NCI-H2029 treated with DMSO at 0.1 percent for 48 hours (cell line): ENCODE results near the gene HADH.
"Not testable (repeated sequence)": the region's sequence is repeated elsewhere in the genome, so short reads cannot be mapped to it uniquely, and the experiment has no call there.

ENCODE experiments used
- DNase-seq: peaks from one replicate; lab custom pipeline; 2025; lab: John Stamatoyannopoulos, UW

Gene HADH

GRCh38 chr4:107989537-107990386, at the start of gene HADH:
TSS of gene HADH (plus strand) at chr4:107989889. CDS start at chr4:107989933, 44 bp downstream.
- peak; percentile 59 for DNase-seq

GRCh38 chr4:107945809-107946208, 43.9 kb upstream of the HADH start:
- no peak for DNase-seq

- no peak for DNase-seq
Measured at GRCh38 chr4:107950746-107951540, 38.7 kb upstream of the HADH start.

- DNase-seq = no peak
Measured at GRCh38 chr4:107951551-107951950, 38.1 kb upstream of the HADH start.

- DNase-seq = no peak
Measured at GRCh38 chr4:107956011-107956410, 33.7 kb upstream of the HADH start.

GRCh38 chr4:107966903-107967302, 22.8 kb upstream of the HADH start:
- no peak for DNase-seq

- DNase-seq = not testable (repeated sequence)
Measured at GRCh38 chr4:107967519-107967918, 22.2 kb upstream of the HADH start.

GRCh38 chr4:107967921-107968320, 21.8 kb upstream of the HADH start:
- DNase-seq = not testable (repeated sequence)

- no peak for DNase-seq
Measured at GRCh38 chr4:107970063-107970798, 19.5 kb upstream of the HADH start.

- no peak for DNase-seq
Measured at GRCh38 chr4:107972605-107973004, 17.1 kb upstream of the HADH start.

GRCh38 chr4:107974523-107974922, 15.2 kb upstream of the HADH start:
- DNase-seq = no peak

GRCh38 chr4:107977482-107977881, 12.2 kb upstream of the HADH start:
- no peak for DNase-seq

GRCh38 chr4:107977966-107978705, 11.6 kb upstream of the HADH start:
- DNase-seq = no peak

GRCh38 chr4:107978716-107979451, 10.8 kb upstream of the HADH start:
- no peak for DNase-seq

GRCh38 chr4:107987916-107988762, 1.6 kb upstream of the HADH start:
- no peak for DNase-seq

GRCh38 chr4:107988763-107989035, 990 bp upstream of the HADH start:
- peak; percentile 28 for DNase-seq

- peak; percentile 5 for DNase-seq
Measured at GRCh38 chr4:107989162-107989536, 540 bp upstream of the HADH start.

- DNase-seq = no peak
Measured at GRCh38 chr4:107991945-107992630, 2.4 kb downstream of the HADH start.

- DNase-seq = no peak
Measured at GRCh38 chr4:107993969-107994368, 4.3 kb downstream of the HADH start.

- DNase-seq = no peak
Measured at GRCh38 chr4:107994894-107995293, 5.2 kb downstream of the HADH start.
